ENCODE data around the gene DIO3. TPM values are rescaled to one million over a fixed set of nuclear protein-coding genes. Genes with fewer than 3 reads are reported as not detected.

Gene DIO3
- total RNA-seq, 2 donors from 2014 or later: 1.3 to 2.0 TPM

DNA sequence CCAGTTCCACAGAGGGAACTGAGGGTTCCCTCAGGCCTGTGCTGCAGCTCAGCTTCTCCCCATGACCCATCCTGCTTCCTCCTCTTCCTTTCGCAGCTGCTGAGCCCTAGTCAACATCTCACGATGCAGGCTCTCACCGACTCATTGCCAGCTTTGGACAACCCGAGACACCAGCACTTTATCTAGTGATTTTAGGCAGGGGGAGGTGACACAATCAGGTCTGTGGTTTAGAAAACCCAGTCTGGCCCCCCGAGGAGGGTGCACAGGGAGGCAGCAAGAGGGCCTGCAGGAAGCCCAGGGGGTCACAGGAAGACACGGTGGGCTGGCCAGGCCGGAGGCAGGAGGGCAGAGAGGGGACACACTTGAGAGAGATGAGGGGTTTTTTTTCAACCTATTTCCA lies 35.4 kb downstream of the DIO3 start:
- Histone ChIP-seq H3K27ac (no peak overlapping the region), H3K36me3 (replicated peaks in 1 of 2; ENCODE audit: insufficient read depth in 1 of 2, low read depth in 2 of 2) (no peaks in the 10 kb centered on the region), H3K9me3 (no peaks in the 10 kb centered on the region), H3K4me3 (no peak overlapping the region), H3K4me1 (no peaks in the 10 kb centered on the region), H3K27me3 (no peaks in the 10 kb centered on the region)
- TF ChIP-seq, protein P1, sequence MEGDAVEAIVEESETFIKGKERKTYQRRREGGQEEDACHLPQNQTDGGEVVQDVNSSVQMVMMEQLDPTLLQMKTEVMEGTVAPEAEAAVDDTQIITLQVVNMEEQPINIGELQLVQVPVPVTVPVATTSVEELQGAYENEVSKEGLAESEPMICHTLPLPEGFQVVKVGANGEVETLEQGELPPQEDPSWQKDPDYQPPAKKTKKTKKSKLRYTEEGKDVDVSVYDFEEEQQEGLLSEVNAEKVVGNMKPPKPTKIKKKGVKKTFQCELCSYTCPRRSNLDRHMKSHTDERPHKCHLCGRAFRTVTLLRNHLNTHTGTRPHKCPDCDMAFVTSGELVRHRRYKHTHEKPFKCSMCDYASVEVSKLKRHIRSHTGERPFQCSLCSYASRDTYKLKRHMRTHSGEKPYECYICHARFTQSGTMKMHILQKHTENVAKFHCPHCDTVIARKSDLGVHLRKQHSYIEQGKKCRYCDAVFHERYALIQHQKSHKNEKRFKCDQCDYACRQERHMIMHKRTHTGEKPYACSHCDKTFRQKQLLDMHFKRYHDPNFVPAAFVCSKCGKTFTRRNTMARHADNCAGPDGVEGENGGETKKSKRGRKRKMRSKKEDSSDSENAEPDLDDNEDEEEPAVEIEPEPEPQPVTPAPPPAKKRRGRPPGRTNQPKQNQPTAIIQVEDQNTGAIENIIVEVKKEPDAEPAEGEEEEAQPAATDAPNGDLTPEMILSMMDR (IDR thresholded peaks at IDR 0.05): no peak
- no peak for TF ChIP-seq POLR2A (IDR thresholded peaks at IDR 0.05)
- DNase-seq (no peak), ATAC-seq (no peak)
- WGBS, 2 donors: 69 to 87% methylated on average over 7 of the region's 7 CpGs
- intact Hi-C loops (cut with DNase I): no loop called here

DNA sequence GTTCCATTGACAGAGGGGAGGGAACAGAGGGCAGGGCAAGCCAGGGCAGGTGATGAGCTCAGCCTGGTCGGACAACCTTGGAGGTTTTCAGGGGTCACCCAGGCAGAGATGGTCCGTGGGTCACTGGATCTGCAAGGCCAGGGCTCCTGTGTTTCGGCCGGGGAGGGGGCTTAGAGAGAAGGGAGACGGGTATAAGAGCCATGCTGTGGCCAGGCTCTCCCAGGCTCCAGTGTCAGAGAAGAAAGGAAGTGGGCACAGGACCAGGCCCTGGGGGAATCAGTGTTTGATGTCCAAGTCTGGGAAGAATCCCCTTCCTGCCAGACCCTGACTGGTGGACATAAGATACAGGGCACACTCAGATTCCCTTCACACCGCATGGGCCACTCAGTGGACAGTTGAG lies 36.9 kb downstream of the DIO3 start:
- intact Hi-C loops (cut with DNase I): no loop called here
- no peak overlapping the region for H3K27ac ChIP-seq
- no peaks in the 10 kb centered on the region for H3K27me3 ChIP-seq
- DNase-seq (no peak), ATAC-seq (no peak)
- H3K4me3 ChIP-seq: no peak overlapping the region
- H3K4me1 ChIP-seq: no peaks in the 10 kb centered on the region
- no peaks in the 10 kb centered on the region for H3K9me3 ChIP-seq
- WGBS, 2 donors: 87 to 95% methylated on average over 6 of the region's 6 CpGs
- no peaks in the 10 kb centered on the region for H3K36me3 ChIP-seq (replicated peaks in 1 of 2; ENCODE audit: insufficient read depth in 1 of 2, low read depth in 2 of 2)
- TF ChIP-seq, protein P1 (IDR thresholded peaks at IDR 0.05): no peak

DNA sequence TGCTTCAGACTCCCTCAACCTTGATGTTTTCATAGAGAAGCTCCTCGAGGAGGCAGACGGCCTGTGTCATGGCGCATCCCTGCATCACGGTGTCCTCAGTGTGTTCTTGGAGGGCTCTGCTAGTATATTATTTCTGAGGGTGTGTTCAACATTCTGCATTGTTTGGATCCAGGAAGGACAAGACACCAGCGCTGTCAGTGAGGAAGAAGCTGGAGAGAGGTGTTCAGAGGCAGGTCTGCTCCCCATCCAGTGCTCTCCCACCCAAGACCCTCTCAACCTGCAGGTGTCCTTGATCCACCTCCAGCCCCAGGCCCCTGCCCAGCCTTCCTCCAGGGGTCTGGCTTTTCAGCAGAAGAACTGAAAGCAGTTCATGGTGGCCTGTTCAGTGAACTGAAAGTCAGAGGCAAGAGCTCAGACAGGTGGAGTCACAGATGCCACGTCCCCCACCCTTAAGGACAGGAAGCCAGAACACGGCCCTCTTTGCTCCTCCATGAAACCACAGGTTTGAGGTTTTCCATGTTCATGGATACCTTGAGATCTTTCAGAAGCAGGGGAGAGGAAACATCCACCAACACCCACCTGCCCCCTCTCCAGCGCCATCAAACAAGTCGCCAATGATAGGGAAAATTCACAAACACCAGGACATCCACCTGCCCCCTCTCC lies 37.4 kb downstream of the DIO3 start:
- no peak overlapping the region for H3K27ac ChIP-seq
- intact Hi-C loops (cut with DNase I): no loop called here
- TF ChIP-seq, protein P1 (IDR thresholded peaks at IDR 0.05): no peak
- TF ChIP-seq POLR2A (IDR thresholded peaks at IDR 0.05): no peak
- H3K36me3 ChIP-seq (replicated peaks in 1 of 2; ENCODE audit: insufficient read depth in 1 of 2, low read depth in 2 of 2): no peaks in the 10 kb centered on the region
- no peaks in the 10 kb centered on the region for H3K4me1 ChIP-seq
- WGBS, 2 donors: 83 to 88% methylated on average over 9 of the region's 9 CpGs
- H3K27me3 ChIP-seq: no peaks in the 10 kb centered on the region
- ATAC-seq: no peak
- H3K9me3 ChIP-seq: no peaks in the 10 kb centered on the region
- no peak overlapping the region for H3K4me3 ChIP-seq
- no peak for DNase-seq

DNA sequence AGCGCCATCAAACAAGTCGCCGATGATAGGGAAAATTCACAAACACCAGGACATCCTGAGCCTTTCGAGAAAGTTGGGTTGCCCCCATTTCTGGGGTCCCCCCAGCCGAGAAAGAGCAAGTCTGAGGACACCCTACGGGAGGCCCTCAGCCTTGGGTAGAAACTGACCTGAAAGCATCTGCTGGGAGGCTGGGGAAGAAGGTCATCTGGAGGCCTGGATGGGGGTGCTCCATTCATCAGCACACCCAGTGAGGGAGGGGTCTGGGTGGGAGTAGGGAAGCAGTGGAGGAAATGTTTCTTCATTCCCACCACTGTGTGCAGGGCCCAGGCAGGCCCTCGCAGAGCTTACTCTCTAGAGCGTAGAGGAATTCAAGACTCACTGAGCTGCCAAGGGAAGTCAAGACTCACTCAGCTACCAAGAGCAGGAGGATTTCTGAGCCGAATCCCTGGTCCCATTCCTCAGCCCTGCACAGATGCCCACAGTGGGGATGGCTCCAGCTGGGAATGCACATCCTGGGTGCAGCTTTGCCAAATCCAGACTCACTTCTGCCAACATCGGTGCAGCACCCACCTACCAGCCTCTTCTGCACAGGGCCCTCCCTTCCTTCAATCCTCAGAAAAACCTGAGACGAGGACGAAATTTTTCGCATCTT lies 38.1 kb downstream of the DIO3 start:
- H3K36me3 ChIP-seq (replicated peaks in 1 of 2; ENCODE audit: insufficient read depth in 1 of 2, low read depth in 2 of 2): no peaks in the 10 kb centered on the region
- H3K4me1 ChIP-seq: no peaks in the 10 kb centered on the region
- intact Hi-C loops (cut with DNase I): no loop called here
- no peak for ATAC-seq
- H3K27ac ChIP-seq: no peak overlapping the region
- no peak overlapping the region for H3K4me3 ChIP-seq
- no peak for DNase-seq
- no peaks in the 10 kb centered on the region for H3K27me3 ChIP-seq
- H3K9me3 ChIP-seq: no peaks in the 10 kb centered on the region
- no peak for TF ChIP-seq POLR2A (IDR thresholded peaks at IDR 0.05)
- TF ChIP-seq, protein P1 (IDR thresholded peaks at IDR 0.05): no peak
- WGBS, 2 donors: 82 to 84% methylated on average over 13 of the region's 13 CpGs
